Cerebellar cortex (tissue), 1 donor: ENCODE data around the gene PXDN.
"Not testable (repeated sequence)": the region's sequence is repeated elsewhere in the genome, so short reads cannot be mapped to it uniquely, and the experiment has no call there.

Experiments used
- DNase-seq: peaks from one replicate; pipeline ENCODE4 v3.0.0-alpha.2; 2015; ENCODE audit warnings: low spot score

PXDN gene

GRCh38 chr2:1721706-1722646 is 22.3 kb downstream of the PXDN start:
- no peak for DNase-seq

GRCh38 chr2:1718339-1719220 is 25.7 kb downstream of the PXDN start:
- no peak for DNase-seq

- no peak for DNase-seq
Observed at GRCh38 chr2:1717113-1717512, 27.2 kb downstream of the PXDN start.

GRCh38 chr2:1716441-1716840 is 27.9 kb downstream of the PXDN start:
- DNase-seq = no peak

GRCh38 chr2:1716014-1716305 is 28.4 kb downstream of the PXDN start:
- not testable (repeated sequence) for DNase-seq

GRCh38 chr2:1715184-1716013 is 28.9 kb downstream of the PXDN start:
- DNase-seq = no peak

- DNase-seq = no peak
Observed at GRCh38 chr2:1714291-1715064, 29.8 kb downstream of the PXDN start.

GRCh38 chr2:1713839-1714236 is 30.5 kb downstream of the PXDN start:
- DNase-seq = no peak

GRCh38 chr2:1713142-1713838 is 31.0 kb downstream of the PXDN start:
- no peak for DNase-seq

- DNase-seq = no peak
Observed at GRCh38 chr2:1709946-1710560, 34.3 kb downstream of the PXDN start.

- no peak for DNase-seq
Observed at GRCh38 chr2:1709335-1709605, 35.0 kb downstream of the PXDN start.

- no peak for DNase-seq
Observed at GRCh38 chr2:1708476-1709334, 35.6 kb downstream of the PXDN start.

- no peak for DNase-seq
Observed at GRCh38 chr2:1707771-1708418, 36.4 kb downstream of the PXDN start.

GRCh38 chr2:1706089-1706841 is 38.0 kb downstream of the PXDN start:
- not testable (repeated sequence) for DNase-seq

GRCh38 chr2:1705557-1706076 is 38.7 kb downstream of the PXDN start:
- no peak for DNase-seq

- DNase-seq = no peak
Observed at GRCh38 chr2:1704631-1705556, 39.4 kb downstream of the PXDN start.

- DNase-seq = no peak
Observed at GRCh38 chr2:1702186-1702565, 42.1 kb downstream of the PXDN start.
